Suppressor macrophage treated with lipopolysaccharide for 4 hours (primary cell): Measurements from ENCODE around the gene NAA30.
"Not testable (repeated sequence)": the region's sequence is repeated elsewhere in the genome, so short reads cannot be mapped to it uniquely, and the experiment has no call there.

Experiments
- DNase-seq: peaks from one replicate; pipeline ENCODE4 v3.0.0-alpha.2; 2020

Gene NAA30

DNA sequence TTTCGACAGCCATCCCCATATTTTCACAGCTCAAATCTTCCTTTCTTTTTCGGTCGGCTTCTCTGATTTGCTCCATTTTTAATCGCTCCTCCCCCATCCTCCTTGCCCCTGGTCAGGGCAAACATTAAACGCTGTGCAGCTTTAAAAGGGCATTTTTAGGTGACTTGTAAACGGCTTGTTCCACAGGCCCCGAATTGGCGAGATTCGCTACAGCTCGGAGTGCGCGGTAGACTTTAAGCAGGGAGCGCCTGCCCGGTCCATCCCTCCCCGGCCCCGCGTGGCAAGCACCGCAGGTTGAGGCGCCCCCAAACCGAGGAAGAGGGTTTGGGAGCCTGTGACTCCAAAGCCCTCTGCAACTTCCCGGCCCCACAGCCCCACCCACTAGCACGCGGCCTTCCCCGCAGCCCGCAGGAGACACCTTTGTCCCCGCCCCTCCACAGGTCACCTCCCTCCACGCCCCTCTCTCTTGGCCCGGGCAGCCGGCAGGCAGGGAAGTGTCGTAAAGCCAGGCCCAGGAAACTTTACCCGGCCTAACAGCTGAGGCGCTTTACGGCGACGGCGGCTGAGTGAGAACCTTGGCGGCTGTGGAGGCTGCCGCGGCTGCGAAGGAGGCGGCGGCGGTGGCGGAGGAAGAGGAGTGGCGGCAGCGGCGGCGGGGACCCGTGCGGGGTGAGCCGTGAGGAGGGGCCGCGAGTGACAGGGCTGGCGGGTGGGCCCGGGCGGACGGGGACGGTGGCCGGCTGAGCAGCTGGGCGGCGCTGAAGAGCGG, at the start of gene NAA30:
Gene NAA30 (plus strand): TSS at position 550 of the 769 bp plus-strand sequence. CDS start 372 bp downstream, outside the sequence.
- peak; percentile 91 for DNase-seq

- not testable (repeated sequence) for DNase-seq
These were observed 46.7 kb upstream of the NAA30 start for GRCh38 chr14:57343545-57344297.

- DNase-seq = no peak
These were observed 45.3 kb upstream of the NAA30 start for GRCh38 chr14:57345106-57345505.

GRCh38 chr14:57346741-57347140, 43.6 kb upstream of the NAA30 start:
- no peak for DNase-seq

DNA sequence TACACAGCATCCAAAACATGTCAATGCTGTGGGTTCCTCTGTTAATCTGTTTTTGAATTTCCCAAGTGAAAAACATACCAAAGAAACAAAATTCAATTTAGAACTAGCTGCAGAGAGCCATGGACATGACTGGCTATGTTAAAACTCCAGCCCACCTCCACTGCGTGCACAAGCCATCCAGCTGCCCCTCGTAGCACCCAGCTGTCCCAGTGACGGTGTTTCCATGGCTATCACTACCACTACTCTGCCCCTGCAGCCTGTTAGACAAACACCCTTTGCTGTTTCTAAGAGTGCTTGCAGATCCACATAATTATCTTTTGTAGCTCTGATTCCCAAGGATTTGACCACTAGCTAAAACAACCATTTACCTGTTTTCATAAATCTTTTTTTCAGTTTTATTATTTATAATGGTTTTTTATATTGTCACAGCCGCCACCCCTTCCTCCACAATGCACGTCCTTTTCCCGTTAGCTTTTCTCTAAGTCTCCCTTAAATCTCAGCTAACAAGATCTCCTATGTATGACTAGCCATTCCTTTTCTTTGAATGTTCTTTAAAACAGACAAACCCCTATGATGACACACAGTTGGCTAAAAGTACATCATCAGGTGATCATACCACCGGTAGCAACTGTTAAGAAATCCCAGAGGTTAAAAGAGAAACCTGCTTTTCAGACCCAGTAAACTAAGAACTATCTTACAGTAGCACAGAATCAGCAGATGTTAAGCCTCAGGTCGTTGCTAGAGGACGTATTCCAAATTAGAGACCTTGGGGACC, 37.8 kb upstream of the NAA30 start:
- DNase-seq = no peak

- DNase-seq = no peak
These were observed 35.1 kb upstream of the NAA30 start for GRCh38 chr14:57355081-57355800.

GRCh38 chr14:57362361-57362760, 28.0 kb upstream of the NAA30 start:
- DNase-seq = no peak

DNA sequence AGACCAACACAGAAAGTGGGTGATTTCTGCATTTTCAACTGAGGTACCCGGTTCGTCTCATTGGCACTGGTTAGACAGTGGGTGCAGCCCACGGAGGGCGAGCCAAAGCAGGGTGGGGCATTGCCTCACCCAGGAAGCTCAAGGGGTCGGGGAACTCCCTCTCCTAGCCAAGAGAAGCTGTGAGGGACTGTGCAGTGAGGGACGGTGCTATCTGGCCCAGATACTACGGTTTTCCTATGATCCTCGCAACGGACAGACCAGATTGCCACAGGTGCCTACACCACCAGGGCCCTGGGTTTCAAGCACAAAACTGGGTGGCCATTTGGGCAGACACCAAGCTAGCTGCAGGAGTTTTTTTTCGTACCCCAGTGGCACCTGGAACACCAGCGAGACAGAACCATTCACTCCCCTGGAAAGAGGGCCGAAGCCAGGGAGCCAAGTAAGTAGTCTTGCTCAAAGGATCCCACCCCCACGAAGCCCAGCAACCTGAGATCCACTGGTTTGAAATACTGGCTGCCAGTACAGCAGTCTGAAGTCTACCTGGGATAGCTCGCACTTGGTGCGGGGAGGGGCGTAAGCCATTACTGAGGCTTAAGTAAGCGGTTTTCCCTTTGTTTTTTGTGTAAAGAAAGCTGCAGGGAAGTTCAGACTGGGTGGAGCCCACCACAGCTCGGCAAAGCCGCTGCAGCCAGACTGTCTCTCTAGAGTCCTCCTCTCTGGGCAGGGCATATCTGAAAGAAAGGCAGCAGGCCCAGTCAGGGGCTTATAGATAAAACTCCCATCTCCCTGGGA, 25.5 kb upstream of the NAA30 start:
- no peak for DNase-seq

DNA sequence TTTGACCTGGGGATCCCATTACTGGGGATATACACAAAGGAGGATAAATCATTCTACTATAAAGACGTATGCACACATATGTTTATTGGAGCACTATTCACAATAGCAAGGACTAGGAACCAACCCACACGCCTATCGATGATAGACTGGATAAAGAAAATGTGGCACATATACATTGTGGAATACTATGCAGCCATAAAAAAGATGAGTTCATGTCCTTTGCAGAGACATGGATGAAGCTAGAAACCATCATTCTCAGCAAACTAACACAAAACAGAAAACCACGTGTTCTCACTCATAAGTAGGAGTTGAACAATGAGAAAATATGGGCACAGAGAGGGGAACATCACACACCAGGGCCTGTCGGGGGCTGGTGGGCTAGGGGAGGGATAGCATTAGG, 20.2 kb upstream of the NAA30 start:
- DNase-seq = not testable (repeated sequence)

- no peak for DNase-seq
These were observed 19.4 kb upstream of the NAA30 start for GRCh38 chr14:57371013-57371412.

GRCh38 chr14:57375156-57375555, 15.2 kb upstream of the NAA30 start:
- DNase-seq = no peak

GRCh38 chr14:57378661-57379060, 11.7 kb upstream of the NAA30 start:
- DNase-seq = no peak

GRCh38 chr14:57380935-57381334, 9.5 kb upstream of the NAA30 start:
- no peak for DNase-seq

DNA sequence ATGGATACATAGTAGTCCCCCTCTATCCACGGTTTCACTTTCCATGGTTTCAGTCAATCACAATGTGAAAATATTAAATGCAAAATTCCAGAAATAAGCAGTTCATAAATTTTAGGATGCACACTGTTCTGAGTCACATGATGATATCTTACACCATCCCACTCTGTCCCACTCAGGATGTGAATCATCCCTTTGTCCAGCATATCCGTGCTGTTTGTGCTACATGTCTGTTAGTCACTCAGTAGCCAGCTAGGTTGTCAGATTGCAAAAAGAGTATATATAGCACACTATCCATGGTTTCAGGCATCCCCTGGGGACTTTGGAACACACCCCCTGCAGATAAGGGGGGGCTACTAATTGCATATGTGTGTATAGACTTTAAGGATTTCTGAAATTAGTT, 8.1 kb upstream of the NAA30 start:
- DNase-seq = peak; percentile 83

DNA sequence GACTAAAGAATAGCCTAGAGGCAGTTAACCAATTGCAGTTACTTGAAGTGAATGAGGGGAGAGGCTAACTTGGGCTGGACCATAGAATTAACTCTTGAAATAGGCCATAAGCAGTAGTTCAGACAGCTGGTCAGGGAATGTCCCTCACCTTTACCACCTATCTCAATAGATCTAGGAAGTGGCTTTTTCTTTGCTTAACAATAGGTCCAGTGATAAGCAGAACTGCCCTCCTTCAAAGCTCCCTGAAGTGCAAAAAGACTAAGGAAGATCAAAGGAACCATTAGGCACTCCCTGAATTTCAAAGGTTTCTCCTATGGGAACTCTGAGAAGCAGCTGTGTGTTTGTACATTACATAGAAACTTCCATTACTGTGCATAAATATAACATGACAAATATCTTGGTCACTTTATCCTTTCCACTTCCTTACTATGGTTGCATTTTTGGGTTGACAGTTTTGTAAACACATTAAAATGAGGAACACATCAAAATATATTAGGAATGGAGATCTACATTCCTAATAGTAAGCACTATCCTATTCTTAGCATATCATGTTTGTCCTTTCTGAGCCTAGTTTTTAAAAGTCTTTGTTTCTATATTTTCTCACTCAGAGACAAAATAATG, 7.2 kb upstream of the NAA30 start:
- peak; percentile 35 for DNase-seq

DNA sequence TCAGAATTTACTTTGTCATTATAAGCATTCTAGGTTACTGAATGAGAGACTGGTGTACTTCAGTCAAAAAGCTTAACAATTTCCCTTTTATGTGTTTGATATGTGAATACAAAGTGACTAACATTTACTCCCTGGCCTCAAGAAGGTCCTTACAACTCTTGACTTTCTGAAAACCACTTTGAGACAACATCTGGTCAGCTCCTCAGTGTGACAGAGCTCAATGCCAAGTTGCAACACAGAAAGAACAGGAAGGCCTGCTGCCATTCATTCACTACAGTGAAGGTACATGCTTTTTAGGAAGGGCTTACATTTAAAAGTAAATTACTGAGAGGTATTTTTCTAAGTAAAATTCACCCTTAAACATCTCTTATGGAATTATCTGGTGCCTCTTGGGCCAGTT, 2.3 kb upstream of the NAA30 start:
- DNase-seq = no peak

DNA sequence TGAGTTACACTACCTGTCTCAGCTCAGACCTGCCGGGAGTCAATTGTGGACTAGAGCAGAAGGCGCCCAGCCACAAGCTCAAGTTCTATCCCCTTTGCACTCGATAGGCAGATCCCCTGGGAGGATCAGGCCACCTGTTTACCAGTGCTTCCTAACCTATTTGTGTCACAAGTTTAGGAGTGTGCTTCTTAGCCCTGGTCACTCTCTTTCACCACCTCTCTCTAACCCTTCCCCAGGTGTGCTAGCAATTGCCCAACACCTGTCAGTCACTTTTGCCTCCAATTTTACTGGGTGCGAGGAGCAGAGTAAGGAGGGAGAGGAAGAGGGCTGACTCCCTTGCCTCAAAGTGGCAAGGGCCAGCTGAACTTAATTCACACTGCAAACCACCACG, 745 bp upstream of the NAA30 start:
- DNase-seq = no peak

DNA sequence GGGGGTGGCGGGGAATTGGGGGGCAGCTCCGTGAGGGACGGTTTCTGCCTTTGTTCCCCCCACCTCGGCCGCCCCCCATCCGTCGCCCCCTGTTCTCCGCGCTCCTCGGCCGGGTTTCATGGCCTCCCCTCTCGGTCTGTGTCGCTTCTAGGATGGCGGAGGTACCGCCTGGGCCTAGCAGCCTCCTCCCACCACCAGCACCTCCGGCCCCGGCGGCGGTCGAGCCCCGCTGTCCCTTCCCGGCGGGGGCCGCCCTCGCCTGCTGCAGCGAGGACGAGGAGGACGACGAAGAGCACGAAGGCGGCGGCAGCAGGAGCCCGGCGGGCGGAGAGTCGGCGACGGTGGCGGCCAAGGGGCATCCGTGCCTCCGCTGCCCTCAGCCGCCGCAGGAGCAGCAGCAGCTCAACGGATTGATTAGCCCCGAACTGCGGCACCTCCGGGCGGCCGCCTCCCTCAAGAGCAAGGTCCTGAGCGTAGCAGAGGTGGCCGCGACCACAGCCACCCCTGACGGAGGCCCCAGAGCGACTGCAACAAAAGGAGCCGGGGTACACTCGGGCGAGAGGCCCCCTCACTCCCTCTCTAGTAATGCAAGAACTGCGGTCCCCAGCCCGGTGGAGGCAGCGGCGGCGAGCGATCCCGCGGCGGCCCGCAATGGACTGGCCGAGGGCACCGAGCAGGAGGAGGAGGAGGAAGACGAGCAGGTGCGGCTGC, 575 bp downstream of the NAA30 start:
- DNase-seq = peak; percentile 43

- no peak for DNase-seq
These were observed 1.3 kb downstream of the NAA30 start for GRCh38 chr14:57391517-57392195.

DNA sequence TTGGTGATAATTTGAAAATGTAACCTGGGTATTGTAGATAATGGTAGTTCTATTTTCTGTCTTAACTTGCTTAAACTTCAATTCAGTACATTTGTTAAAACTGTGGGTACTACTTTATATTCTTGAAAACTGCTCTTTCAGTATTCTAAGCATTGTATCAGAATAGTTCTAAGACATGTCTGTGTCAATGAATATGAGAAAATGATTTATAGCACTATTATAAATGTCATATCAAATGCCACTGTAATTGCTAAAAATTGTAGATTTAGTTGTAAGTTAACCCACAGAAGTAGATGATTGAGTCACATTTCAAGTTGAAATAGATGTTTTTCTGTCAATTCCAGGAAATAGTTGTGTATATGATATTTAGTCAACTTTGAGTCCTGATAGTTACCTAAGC, 2.4 kb downstream of the NAA30 start:
- DNase-seq = no peak
